GM19043 (cell line): ENCODE data around the gene SELENOO.

Experiments
- ATAC-seq: cut with Tn5 transposase; IDR thresholded peaks from one replicate; pipeline ENCODE4 v1.9.1; 2021; ENCODE audit warnings: low read depth; ENCODE audit not compliant: unreplicated experiment

Gene SELENOO

DNA sequence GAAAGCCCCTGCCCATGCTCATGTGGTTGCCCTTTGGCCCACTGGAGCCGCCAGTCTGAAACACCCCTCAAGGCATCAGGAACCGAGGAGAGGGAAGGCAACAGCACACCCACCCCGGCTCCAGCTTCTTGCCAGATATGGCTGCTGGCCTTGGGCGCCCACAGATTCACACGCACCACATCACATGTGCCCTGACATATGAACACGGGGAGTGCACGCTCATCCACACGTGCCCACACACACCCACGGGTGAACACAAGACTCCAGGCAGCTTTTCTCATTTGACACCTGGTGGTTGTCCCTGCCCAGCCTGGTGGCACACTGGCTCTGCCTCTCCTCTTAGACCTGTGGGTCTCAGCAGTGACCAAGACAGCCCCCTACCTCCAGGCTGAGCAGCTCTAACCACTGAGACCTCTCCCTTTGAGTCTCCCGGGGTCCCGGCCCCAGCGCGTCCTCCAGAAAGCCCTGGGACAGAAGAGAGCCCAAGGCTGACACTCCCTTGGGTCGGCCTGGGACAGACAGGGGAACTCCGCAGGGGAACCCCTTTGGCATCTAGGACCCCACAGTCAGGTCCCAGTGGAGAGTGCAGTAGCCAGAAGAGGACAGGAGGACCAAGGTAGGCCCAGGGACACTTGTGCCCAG is 63.4 kb downstream of the SELENOO start:
- no peak for ATAC-seq

DNA sequence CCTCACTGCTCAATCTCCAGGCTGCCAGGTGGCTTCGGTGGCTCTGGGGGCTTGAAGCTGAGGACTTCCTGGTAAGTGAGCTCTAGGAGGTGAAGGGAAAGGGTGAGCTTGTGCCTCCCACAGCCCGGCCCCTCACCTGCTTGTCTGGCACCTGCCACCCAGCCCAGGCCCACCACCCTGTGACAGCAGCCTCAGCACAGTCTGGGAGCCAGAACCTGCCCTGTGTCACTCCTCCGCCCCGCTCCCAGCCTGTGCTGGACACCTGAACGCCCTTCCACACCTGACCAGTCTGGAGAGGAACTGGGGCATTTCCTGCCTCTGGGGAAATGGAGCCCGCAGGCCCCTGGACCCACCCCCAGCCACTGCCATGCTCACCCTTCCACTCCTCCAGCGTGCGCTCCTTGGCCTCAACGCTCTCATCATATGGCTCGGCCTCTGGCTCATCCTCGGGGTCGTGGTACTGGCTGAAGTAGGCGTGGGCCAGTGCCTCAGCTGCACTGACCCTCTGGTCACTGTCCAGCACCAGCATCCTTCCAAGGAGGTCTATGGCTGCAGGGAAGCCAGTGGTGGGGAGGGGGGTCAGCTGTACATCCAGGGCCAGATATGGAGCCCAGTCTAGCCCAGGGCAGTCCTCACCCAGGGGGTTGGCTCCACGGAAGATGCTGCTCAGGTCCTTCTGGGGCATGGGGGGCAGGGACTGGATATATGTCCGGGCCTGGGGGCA is 64.3 kb downstream of the SELENOO start:
- no peak for ATAC-seq

DNA sequence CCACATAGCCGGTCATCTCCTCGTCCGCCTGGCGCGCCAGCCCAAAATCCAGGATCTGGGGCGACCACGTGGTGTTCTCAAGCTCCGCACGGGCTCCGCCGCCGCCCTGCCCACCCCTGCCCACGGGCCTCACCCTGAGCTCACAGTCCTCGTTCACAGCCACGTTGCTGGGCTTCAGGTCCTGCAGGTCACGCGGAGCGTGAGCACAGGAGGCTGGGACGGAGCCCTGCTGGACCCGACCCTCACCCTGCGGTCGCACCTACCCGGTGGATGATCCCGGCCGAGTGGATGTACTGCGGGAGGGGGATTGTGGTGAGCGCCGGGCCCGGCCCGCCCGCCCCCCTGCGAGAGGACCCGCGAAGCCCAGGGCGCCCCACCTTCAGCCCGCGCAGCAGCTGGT is 66.2 kb downstream of the SELENOO start:
- ATAC-seq, result no peak
